H54 (cell line): ENCODE measurements around the gene THEM4.
"Not testable (repeated sequence)": the region's sequence is repeated elsewhere in the genome, so short reads cannot be mapped to it uniquely, and the experiment has no call there.

Experiments used
- DNase-seq: peaks from one replicate; pipeline ENCODE4 v3.0.0; 2011; ENCODE audit warnings: low spot score, mixed read lengths; ENCODE audit not compliant: insufficient read length
- FAIRE-seq: peaks from 3 replicates; lab custom pipeline; 2011; peaks lifted over from hg19 to GRCh38; lab: Jason Lieb, UNC
- POLR2A ChIP-seq: IDR thresholded peaks from 2 replicates; pipeline ENCODE4 v1.6.1; 2011; ENCODE audit warnings: low read depth, mild to moderate bottlenecking, low read length

Gene THEM4

DNA sequence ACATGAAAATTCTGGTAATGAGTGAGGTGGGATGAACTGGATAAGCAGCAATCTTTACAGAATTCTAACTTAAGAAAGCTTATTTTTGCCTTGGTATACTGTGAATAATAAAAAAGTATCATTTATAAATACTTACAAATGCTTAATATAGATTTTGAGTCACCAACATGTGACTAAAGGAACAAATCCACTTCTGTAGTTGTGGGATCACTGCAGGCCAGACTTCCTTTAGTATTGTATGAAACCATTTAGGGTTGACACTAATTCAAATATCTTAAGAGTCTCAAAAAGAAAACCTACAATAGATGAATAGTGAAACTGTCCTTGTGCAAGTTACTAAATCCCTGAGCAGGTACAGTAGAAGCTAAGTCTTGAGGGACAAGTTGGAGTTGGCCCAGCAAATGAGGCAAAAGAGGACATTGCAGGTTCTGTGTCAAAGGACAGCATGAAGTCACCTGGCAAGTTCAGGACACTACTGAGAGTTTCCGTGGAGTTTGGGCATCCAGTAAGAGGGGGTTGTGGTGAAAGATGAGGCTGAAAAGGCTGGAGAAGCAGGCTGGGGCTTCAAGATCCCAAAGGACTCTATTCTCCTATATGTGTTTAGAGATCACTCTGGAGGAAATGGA is 5.9 kb upstream of the THEM4 start:
- TF ChIP-seq POLR2A = no peak
- DNase-seq (no peak), FAIRE-seq (no peak)

DNA sequence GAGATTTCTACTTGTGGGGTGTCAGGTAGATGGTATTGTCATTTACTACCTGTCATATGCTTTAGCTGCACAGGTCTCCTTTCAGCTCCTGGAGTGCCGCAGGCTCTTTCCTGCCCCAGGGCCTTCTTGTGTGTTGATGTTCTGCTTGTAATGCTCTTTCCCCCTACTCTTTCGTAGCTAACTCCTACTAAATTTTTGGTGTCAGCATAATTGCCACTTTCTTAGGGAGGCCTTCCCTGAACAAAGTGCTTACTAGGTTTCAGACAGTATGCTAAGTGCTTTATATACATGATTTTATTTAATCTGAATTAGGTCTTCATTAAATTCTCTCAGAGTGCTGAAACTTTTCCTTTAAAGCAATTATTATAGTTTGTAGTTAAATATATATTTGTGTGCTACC is 4.8 kb upstream of the THEM4 start:
- no peak for TF ChIP-seq POLR2A
- FAIRE-seq (no peak), DNase-seq (no peak)

DNA sequence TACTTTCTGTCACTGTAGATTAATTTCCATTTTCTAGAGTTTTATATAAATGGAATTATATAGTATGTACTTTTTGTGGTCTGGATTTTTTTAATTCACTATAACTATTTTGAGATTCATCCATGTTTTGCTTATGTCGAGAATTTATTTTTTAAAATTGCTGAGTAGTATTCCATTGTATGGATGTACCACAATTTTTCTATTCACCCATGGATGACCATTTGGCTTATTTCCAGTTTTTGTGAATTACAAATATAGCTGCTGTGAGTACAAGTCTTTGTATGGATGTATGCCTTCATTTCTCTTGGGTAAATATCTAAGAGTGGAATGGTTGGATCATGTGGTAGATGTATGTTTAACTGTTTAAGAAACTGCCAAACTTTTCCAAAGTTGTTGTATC is 3.7 kb upstream of the THEM4 start:
- DNase-seq (no peak), FAIRE-seq (no peak)
- no peak for TF ChIP-seq POLR2A

DNA sequence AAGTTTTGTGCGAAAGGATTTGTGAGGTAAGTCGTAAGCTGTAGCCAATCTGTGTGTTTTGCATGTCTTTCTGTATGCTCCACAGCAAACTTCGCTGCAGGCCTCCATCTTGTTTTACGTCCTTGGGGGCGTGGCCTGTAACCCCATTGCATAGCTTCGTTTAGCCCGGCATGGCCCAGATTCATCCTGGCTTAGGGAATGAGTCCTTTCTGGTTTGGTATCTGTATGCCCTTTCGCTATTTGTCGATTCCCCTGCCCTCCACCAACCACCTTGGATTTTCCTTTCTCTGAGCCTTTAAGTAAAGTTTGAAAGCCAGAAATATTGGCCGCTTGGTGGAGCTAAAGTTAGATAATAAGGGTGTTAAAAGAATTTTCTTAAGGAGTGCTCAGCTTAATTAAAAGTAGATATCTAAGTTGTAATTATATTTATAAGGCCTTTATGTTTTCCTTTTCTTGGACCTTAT is 1.1 kb downstream of the THEM4 start:
- DNase-seq (no peak), FAIRE-seq (no peak)
- TF ChIP-seq POLR2A = no peak

DNA sequence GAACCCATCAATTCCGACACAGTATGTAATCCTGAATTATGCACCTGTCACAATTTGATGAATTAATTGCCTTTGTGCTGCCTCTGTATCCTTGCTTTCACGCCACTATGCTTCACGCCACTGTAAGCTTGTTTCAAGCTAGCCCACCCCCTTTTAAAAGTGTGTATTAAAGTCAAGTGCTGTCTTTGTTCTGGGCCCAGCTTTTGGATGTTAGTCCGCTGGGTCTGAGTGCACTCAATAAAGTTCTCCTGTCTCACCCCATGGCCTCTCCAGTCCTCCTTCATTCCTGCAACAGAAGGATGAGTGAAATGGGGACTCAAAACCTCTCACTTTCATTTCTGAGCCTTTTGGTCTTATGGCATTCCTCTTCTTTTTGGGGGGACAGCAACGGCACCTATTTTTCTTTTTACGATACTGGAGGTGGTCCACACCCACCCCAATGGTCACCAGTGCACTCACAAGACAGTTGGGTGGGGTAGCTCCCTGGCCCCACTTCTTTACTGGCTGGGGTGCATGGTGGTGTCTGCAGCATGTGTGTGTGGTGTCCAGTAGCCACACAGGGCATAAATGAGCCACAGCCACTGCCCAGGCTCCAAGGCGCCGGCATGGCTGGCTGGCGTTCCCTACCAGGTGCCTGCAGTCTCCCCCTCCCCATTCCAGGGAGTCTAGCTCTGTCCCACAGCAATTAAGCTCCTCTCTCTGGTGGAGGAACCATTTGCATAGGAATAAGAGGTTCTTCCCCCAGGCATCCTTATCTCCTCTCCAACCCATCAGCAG is 1.8 kb downstream of the THEM4 start:
- DNase-seq = no peak
- FAIRE-seq = no peak
- TF ChIP-seq POLR2A = no peak

DNA sequence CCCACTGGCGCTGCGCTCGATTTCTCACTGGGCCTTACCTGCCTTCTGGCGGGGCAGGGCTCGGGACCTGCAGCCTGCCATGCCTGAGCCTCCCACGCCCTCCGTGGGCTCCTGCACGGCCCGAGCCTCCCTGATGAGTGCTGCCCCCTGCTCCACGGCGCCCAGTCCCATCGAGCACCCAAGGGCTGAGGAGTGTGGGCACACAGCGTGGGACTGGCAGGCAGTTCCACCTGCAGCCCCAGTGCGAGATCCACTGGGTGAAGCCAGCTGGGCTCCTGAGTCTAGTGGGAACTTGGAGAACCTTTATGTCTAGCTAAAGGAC is 3.0 kb downstream of the THEM4 start:
- DNase-seq, FAIRE-seq: not testable (repeated sequence)

DNA sequence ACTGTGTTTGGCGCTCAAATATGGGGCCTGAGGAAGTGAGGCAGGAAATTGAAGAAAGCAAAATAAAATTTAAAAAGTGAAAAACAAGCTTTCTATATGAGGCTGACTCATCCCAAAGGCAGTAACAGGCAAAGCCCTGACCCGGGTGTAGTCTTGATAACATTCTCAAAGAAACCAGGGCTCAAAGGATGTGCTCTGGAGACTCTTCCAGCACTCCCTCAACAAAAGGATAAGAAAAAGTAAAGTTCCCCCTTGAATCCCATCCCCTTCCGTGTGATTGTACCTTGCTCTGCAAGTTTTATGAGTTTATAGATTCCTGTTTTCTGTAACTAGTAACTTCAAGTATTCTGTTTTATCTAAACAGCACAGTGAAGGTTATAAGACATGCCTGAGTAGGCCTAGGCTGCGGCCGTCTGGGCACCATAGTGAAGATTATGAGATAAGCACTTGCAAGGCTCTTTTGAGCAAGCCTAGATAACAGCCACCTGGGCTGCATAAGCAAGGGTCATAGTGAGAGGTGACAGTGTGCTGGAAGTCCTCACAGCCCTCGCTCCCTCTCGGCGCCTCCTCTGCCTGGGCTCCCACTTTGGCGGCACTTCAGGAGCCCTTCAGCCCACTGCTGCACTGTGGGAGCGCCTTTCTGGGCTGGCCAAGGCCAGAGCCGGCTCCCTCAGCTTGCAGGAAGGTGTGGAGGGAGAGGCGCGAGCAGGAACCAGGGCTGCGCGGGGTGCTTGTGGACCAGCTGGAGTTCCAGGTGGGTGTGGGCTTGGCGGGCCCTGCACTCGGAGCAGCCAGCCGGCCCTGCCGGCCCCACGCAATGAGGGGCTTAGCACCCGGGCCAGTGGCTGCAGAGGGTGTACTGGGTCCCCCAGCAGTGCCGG is 3.6 kb downstream of the THEM4 start:
- FAIRE-seq = not testable (repeated sequence)

DNA sequence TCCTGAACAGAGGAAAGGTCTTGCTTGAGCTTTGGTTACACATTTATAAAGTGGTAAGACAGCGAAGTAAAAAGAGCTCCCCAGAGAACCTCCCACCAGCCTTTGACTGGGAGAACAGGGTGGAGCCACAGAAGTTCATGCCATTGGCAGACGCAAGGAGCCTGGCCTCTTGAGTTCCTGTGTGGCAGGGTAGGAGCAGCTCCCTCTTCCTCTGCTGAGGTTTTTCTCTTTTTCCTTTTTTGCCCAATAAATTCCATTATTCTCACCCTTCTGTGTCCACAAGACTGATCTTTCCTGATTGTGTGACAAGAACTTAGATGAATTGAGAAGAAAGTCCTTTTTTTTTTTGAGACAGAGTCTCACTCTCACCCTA is 4.3 kb downstream of the THEM4 start:
- TF ChIP-seq POLR2A = no peak
- DNase-seq = no peak
- no peak for FAIRE-seq

More for the DNA sequence above, 3.6 kb downstream of the THEM4 start:
- not testable (repeated sequence) for DNase-seq

DNA sequence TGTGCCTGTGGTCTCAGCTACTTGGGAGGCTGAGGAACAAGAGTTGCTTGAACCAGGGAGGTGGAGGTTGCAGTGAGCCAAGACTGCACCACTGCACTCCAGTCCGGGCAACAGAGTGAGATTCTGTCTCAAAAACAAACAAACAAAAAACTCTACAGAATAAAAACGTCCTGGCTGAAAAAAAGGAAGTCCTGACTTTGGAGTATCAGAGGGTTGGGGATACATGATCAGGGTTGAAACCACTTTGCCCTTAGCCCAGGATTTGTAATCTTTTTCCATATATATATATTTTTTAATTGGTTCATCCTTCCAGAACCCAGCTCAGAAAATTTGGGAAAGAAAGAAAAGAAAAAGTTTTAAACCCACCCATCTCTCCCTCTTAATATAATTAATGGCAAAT is 6.5 kb downstream of the THEM4 start:
- DNase-seq = no peak
- FAIRE-seq = no peak
- TF ChIP-seq POLR2A = no peak

DNA sequence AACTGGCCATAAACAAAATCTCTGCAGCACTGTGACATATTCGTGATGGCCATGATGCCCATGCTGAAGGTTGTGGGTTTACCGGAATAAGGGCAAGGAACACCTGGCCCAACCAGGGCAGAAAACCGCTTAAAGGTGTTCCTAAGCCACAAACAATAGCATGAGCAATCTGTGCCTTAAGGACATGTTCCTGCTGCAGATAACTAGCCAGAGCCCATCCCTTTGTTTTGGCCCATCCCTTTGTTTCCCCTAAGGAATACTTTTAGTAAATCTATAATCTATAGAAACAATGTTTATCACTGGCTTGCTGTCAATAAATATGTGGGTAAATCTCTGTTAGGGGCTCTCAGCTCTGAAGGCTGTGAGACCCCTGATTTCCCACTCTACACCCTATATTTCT is 8.5 kb downstream of the THEM4 start:
- not testable (repeated sequence) for FAIRE-seq, DNase-seq

DNA sequence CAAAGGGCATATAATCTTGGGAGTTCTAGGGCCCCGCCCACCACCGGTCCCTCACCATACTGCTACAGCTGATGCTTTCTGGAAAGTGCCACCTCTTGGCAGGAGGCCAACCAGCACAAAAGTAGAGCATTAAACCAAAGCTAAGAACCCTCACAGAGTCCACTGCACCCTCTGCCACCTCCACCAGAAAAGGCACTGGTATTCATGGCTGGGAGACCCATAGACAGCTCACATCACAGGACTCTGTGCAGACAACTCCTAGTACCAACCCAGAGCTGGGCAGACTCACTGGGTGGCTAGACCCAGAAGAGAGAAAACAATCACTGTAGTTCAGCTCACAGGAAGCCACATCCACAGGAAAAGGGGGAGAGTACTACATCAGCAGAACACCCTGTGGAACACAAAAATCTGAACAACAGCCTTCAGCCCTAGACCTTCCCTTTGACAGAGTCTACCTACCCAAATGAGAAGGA is 10.8 kb downstream of the THEM4 start:
- DNase-seq = no peak
- FAIRE-seq = no peak
- TF ChIP-seq POLR2A = no peak

DNA sequence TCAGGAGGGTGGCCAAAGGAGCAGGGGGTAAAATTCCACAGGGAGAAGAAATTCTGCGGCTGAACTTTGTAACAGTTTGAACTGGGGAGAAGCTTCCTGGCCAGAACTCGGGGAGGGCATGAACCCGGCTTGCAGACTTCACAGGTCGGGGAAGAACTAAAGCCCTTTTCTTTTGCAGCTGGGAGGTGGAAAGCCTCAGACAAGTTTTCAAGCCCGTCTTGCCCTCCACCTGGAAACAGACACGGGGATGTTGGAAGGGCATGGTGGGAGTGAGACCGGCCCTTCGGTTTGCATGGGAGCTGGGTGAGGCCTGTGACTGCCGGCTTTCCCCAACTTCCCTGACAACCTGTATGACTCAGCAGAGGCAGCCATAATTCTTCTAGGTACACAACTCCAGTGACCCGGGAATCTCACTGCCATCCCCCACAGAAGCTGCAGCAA is 11.3 kb downstream of the THEM4 start:
- FAIRE-seq = no peak
- DNase-seq = no peak
- TF ChIP-seq POLR2A = no peak

DNA sequence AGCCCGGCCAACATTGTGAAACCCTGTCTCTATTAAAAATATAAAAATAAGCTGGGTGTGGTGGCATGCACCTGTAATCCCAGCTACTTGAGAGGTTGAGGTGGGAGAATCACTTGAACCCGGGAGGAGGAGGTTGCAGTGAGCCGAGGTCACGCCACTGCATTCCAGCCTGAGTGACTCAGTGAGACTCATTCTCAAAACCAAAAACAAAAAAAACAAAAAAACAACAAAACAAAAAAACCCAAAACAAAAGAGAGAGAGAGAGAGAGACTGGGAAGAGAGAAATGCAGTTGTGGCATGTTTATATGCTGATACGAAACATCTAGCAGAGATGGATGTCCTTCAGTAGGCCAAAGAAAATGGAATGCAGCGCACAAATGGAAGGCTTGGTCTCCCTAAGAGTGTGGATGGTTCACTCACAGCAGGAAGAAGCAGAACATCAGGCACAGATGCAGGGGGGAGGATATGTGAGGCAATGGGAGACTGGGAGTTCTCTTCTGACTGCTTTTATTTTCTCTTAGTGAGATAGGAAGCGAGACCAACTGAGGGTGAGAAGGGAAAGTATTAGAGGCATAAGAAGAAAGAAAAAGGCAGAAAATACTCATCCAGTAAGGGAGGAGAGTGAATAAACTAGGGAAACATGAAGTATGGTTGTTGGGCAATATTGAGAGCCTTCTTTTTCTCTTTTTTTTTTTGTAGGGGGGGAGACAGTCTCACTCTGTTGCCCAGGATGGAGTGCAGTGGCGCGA is 16.0 kb downstream of the THEM4 start:
- no peak for TF ChIP-seq POLR2A
- DNase-seq (no peak), FAIRE-seq (no peak)
